Osteocyte (in vitro differentiated cells): Measurements from ENCODE around the gene LONRF2. TPM values are rescaled to one million over a fixed set of nuclear protein-coding genes. Genes with fewer than 3 reads are reported as not detected.
A peak's percentile ranks its signal among the peaks of the same experiment; 100 is the strongest.
"Not testable (repeated sequence)": the region's sequence is repeated elsewhere in the genome, so short reads cannot be mapped to it uniquely, and the experiment has no call there.

Experiments used
- DNase-seq: peaks from one replicate; pipeline ENCODE4 v3.0.0; 2021; ENCODE audit warnings: mixed read lengths; ENCODE audit not compliant: unreplicated experiment; ENCODE audit errors: extremely low spot score
- H3K27ac Mint-ChIP-seq: one replicate; pipeline ENCODE4 v1.8.0; 2021; ENCODE audit warnings: mild to moderate bottlenecking, mixed read lengths; ENCODE audit not compliant: unreplicated experiment
- H3K27me3 Mint-ChIP-seq: one replicate; pipeline ENCODE4 v1.8.0; 2021; ENCODE audit warnings: mixed read lengths; ENCODE audit not compliant: unreplicated experiment
- H3K36me3 Mint-ChIP-seq: one replicate; pipeline ENCODE4 v1.8.0; 2021; ENCODE audit warnings: mixed read lengths; ENCODE audit not compliant: unreplicated experiment
- H3K4me1 Mint-ChIP-seq: one replicate; pipeline ENCODE4 v1.8.0; 2021; ENCODE audit warnings: mixed read lengths; ENCODE audit not compliant: unreplicated experiment
- H3K4me3 Mint-ChIP-seq: one replicate; pipeline ENCODE4 v1.8.0; 2021; ENCODE audit warnings: mild to moderate bottlenecking, moderate library complexity, mixed read lengths; ENCODE audit not compliant: unreplicated experiment
- H3K9me3 Mint-ChIP-seq: one replicate; pipeline ENCODE4 v1.8.0; 2021; ENCODE audit warnings: mixed read lengths; ENCODE audit not compliant: unreplicated experiment
- CTCF ChIP-seq: fragments of 200-600 bp; sonication (generic); IDR thresholded peaks from 2 replicates; pipeline ENCODE4 v1.5.0; 2021; ENCODE audit warnings: antibody characterized with exemption, mild to moderate bottlenecking, moderate library complexity
- total RNA-seq: library from RNA; stranded (reverse); gene quantifications from 2 replicates; pipeline ENCODE4 v1.2.1, GENCODE V29; 2021

Gene LONRF2
- total RNA-seq, 1 donor from 2014 or later = 0.32 TPM

GRCh38 chr2:100248971-100249370 is 73.3 kb downstream of the LONRF2 start:
- Mint-ChIP-seq H3K27ac (no peak overlapping the region), H3K4me1 (peaks cover 10% of the 10 kb centered on the region), H3K36me3 (no peaks in the 10 kb centered on the region), H3K4me3 (no peak overlapping the region), H3K9me3 (no peaks in the 10 kb centered on the region), H3K27me3 (no peaks in the 10 kb centered on the region)
- DNase-seq = peak; percentile 2
- no peak for TF ChIP-seq CTCF

GRCh38 chr2:100248556-100248955 is 73.7 kb downstream of the LONRF2 start:
- H3K27ac Mint-ChIP-seq, H3K4me3 Mint-ChIP-seq, H3K27me3 Mint-ChIP-seq, H3K9me3 Mint-ChIP-seq, H3K4me1 Mint-ChIP-seq, H3K36me3 Mint-ChIP-seq: not testable (repeated sequence)
- peak; percentile 40 for DNase-seq

GRCh38 chr2:100248044-100248330 is 74.3 kb downstream of the LONRF2 start:
- Mint-ChIP-seq H3K4me1 (peaks cover 12% of the 10 kb centered on the region), H3K9me3 (no peaks in the 10 kb centered on the region), H3K27me3 (no peaks in the 10 kb centered on the region), H3K27ac (no peak overlapping the region), H3K4me3 (no peak overlapping the region), H3K36me3 (no peaks in the 10 kb centered on the region)
- TF ChIP-seq CTCF = no peak
- no peak for DNase-seq

GRCh38 chr2:100247256-100248043 is 74.9 kb downstream of the LONRF2 start:
- no peak for TF ChIP-seq CTCF
- Mint-ChIP-seq H3K9me3 (no peaks in the 10 kb centered on the region), H3K4me3 (no peak overlapping the region), H3K27me3 (no peaks in the 10 kb centered on the region), H3K4me1 (peaks cover 15% of the 10 kb centered on the region), H3K36me3 (no peaks in the 10 kb centered on the region), H3K27ac (no peak overlapping the region)
- DNase-seq = no peak

GRCh38 chr2:100246163-100247145 is 75.8 kb downstream of the LONRF2 start:
- Mint-ChIP-seq H3K27ac (no peak overlapping the region), H3K4me1 (peaks cover 20% of the 10 kb centered on the region), H3K36me3 (no peaks in the 10 kb centered on the region), H3K4me3 (no peak overlapping the region), H3K9me3 (no peaks in the 10 kb centered on the region), H3K27me3 (no peaks in the 10 kb centered on the region)
- peak; percentile 43 for TF ChIP-seq CTCF
- DNase-seq = no peak
